ENCODE measurements around the gene NFKBIL1.

GRCh38 chr6:31543639-31544038 lies 3.8 kb upstream of the NFKBIL1 start:
- TF ChIP-seq CTCF (IDR thresholded peaks at IDR 0.05; ENCODE audit: low read depth, low read length) (no peak), EZH2phosphoT487 (IDR thresholded peaks at IDR 0.05; ENCODE audit: low read depth) (no peak)

Data from OCI-LY3 (cell line).